DND-41 (cell line): Measurements from ENCODE around the gene RYR2.
"Not testable (repeated sequence)": the region's sequence is repeated elsewhere in the genome, so short reads cannot be mapped to it uniquely, and the experiment has no call there.

Source experiments
- ATAC-seq: fragments of 200-7000 bp; cut with Tn5 transposase; 3 replicates; pipeline ENCODE4 v1.9.1; 2021; ENCODE audit warnings: low read depth; ENCODE audit not compliant: insufficient read depth
- DNase-seq: peaks from one replicate; pipeline ENCODE4 v3.0.0-alpha.2; 2020
- H2AFZ ChIP-seq: 2 replicates; pipeline ENCODE4 v1.6.0; 2012; ENCODE audit warnings: low read depth, low read length
- H3K27ac ChIP-seq: 2 replicates; pipeline ENCODE4 v1.5.1; 2012; ENCODE audit warnings: low read length, inconsistent platforms
- H3K27me3 ChIP-seq: fragments of 200-600 bp; sonication (generic); 2 replicates; pipeline ENCODE4 v1.6.0; 2012; ENCODE audit warnings: low read length, mild to moderate bottlenecking, inconsistent platforms; ENCODE audit not compliant: insufficient read depth, poor library complexity
- H3K36me3 ChIP-seq: 2 replicates; pipeline ENCODE4 v1.5.1; 2012; ENCODE audit warnings: low read length, inconsistent platforms; ENCODE audit not compliant: insufficient read depth
- H3K4me1 ChIP-seq: 2 replicates; pipeline ENCODE4 v1.5.1; 2012; ENCODE audit warnings: mild to moderate bottlenecking, low read length; ENCODE audit not compliant: insufficient read depth
- H3K4me2 ChIP-seq: 2 replicates; pipeline ENCODE4 v1.6.0; 2012; ENCODE audit warnings: mild to moderate bottlenecking, moderate library complexity, low read length, inconsistent platforms; ENCODE audit not compliant: insufficient read depth
- H3K4me3 ChIP-seq, 2 experiments: fragments of 200-600 bp in 1 of 2; shearing (Covaris generic) in 1 of 2; 2 replicates each; pipeline ENCODE4 v1.5.1; 2012 to 2016; ENCODE audit warnings: inconsistent platforms in 2 of 2, low read length in 2 of 2, mild to moderate bottlenecking in 2 of 2, low read depth in 1 of 2, moderate library complexity in 1 of 2
- H3K79me2 ChIP-seq: 2 replicates; pipeline ENCODE4 v1.6.0; 2012; ENCODE audit warnings: low read length, inconsistent platforms; ENCODE audit not compliant: insufficient read depth
- H3K9ac ChIP-seq: 2 replicates; pipeline ENCODE4 v1.6.0; 2012; ENCODE audit warnings: low read depth, mild to moderate bottlenecking, inconsistent platforms, low read length, moderate library complexity
- H3K9me3 ChIP-seq: 2 replicates; pipeline ENCODE4 v1.5.1; 2012; ENCODE audit warnings: low read length, moderate library complexity, mild to moderate bottlenecking, inconsistent platforms; ENCODE audit not compliant: insufficient read depth, severe bottlenecking
- H4K20me1 ChIP-seq: 2 replicates; pipeline ENCODE4 v1.6.0; 2012; ENCODE audit warnings: low read length; ENCODE audit not compliant: insufficient read depth
- CTCF ChIP-seq: IDR thresholded peaks from 2 replicates; pipeline ENCODE4 v1.5.1; 2012; ENCODE audit warnings: borderline replicate concordance, low read length, moderate library complexity, mild to moderate bottlenecking; ENCODE audit not compliant: poor library complexity, severe bottlenecking; ENCODE audit errors: extremely low read depth
- EZH2 ChIP-seq: IDR thresholded peaks from 3 replicates; pipeline ENCODE4 v1.6.1; 2012; ENCODE audit warnings: borderline replicate concordance, low read depth, mild to moderate bottlenecking, moderate library complexity, low read length, inconsistent platforms; ENCODE audit not compliant: severe bottlenecking

Gene RYR2

GRCh38 chr1:237817277-237817676 lies 775.3 kb downstream of the RYR2 start:
- H3K9ac ChIP-seq = no peak overlapping the region
- no peak for ATAC-seq
- no peak overlapping the region for H3K27ac ChIP-seq
- H3K27me3 ChIP-seq = no peaks in the 10 kb centered on the region
- no peaks in the 10 kb centered on the region for H3K79me2 ChIP-seq
- H3K4me2 ChIP-seq = no peak overlapping the region
- H3K36me3 ChIP-seq = no peaks in the 10 kb centered on the region
- no peaks in the 10 kb centered on the region for H3K9me3 ChIP-seq
- H3K4me1 ChIP-seq = no peaks in the 10 kb centered on the region
- H4K20me1 ChIP-seq = no peaks in the 10 kb centered on the region
- no peak for DNase-seq
- no peak overlapping the region for H2AFZ ChIP-seq
- no peak for TF ChIP-seq CTCF
- H3K4me3 ChIP-seq = no peak overlapping the region

GRCh38 chr1:237820634-237821033 lies 778.6 kb downstream of the RYR2 start:
- not testable (repeated sequence) for H3K79me2 ChIP-seq, H3K27me3 ChIP-seq, DNase-seq, H4K20me1 ChIP-seq, ATAC-seq, H3K36me3 ChIP-seq, H2AFZ ChIP-seq, H3K27ac ChIP-seq, H3K9me3 ChIP-seq, H3K4me1 ChIP-seq, H3K4me3 ChIP-seq, H3K9ac ChIP-seq, H3K4me2 ChIP-seq

GRCh38 chr1:237832858-237833257 lies 790.9 kb downstream of the RYR2 start:
- Histone ChIP-seq H3K4me1 (no peaks in the 10 kb centered on the region), H2AFZ (no peak overlapping the region), H3K27me3 (no peaks in the 10 kb centered on the region), H3K9me3 (no peaks in the 10 kb centered on the region), H3K79me2 (no peaks in the 10 kb centered on the region), H3K9ac (no peak overlapping the region), H3K36me3 (no peaks in the 10 kb centered on the region), H3K4me3 (no peak overlapping the region), H3K27ac (no peak overlapping the region), H3K4me2 (no peak overlapping the region), H4K20me1 (no peaks in the 10 kb centered on the region)
- ATAC-seq (no peak), DNase-seq (no peak)
- TF ChIP-seq CTCF (no peak), EZH2 (no peak)

- no peak overlapping the region for H3K27ac ChIP-seq
- H2AFZ ChIP-seq = no peak overlapping the region
- H3K4me1 ChIP-seq = no peaks in the 10 kb centered on the region
- no peaks in the 10 kb centered on the region for H3K27me3 ChIP-seq
- TF ChIP-seq EZH2 (no peak), CTCF (no peak)
- H3K79me2 ChIP-seq = no peaks in the 10 kb centered on the region
- H3K4me2 ChIP-seq = no peak overlapping the region
- ATAC-seq = no peak
- H4K20me1 ChIP-seq = no peaks in the 10 kb centered on the region
- H3K9ac ChIP-seq = no peak overlapping the region
- no peak for DNase-seq
- H3K9me3 ChIP-seq = no peaks in the 10 kb centered on the region
- no peaks in the 10 kb centered on the region for H3K36me3 ChIP-seq
- no peak overlapping the region for H3K4me3 ChIP-seq
These were observed 792.1 kb downstream of the RYR2 start for GRCh38 chr1:237834048-237834447.
